ENCODE data around the gene RGL4.

The RGL4 gene

DNA sequence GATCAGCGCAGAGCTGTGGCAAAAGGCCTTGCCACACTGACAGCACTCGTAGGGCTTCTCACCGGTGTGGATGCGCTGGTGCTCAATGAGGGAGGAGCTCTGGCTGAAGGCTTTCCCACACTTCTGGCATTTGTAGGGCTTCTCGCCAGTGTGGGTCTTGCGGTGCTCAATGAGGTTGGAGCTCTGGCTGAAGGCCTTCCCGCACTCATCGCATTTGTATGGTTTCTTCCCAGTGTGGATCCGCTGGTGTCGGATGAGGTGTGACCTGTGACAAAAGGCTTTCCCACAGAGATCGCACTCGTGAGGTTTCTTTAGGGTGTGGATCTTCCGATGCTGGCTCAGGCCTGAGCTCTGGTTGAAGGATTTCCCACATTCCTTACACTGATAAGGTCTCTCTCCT is 53.2 kb downstream of the RGL4 start:
- DNase-seq: no peak

DNA sequence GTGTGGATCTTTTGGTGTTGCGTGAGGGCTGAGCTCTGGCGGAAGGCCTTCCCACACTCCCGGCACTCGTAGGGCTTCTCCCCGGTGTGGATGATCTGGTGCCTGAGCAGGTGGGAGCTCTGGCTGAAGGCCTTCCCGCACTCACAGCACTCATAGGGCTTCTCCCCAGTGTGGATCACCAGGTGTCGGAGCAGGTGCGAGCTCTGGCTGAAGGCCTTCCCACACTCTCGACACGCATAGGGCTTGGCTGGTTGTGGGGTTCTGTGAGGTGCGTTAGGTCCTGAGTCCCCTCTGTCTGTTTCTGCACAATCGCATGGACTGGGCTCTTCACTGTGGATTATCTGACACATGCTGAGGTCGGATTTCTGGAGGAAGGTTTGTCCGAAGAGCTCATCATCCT is 53.7 kb downstream of the RGL4 start:
- DNase-seq: no peak

DNA sequence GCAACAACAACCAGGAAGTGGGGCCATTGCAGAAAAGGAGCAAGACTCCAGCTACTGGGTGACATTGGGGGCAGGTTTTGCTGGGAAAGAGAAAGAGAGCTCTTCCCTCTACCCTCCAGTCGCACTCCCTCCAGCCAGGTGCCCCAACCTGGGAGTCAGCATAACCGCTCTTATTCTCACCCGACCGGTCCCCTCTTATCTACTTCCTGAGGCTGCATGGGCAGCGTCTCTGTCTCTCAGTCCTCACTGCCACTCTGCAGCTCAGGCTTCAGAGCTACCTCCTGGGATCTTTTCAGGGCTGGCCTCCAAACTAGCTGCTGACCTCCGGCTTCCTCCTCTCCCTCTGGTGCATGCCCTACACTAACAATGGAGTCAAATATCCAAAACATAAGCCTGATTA is 55.0 kb downstream of the RGL4 start:
- DNase-seq: no peak
